Prostate gland (tissue), 2 donors: ENCODE results near the gene TSPOAP1. TPM values are rescaled to one million over a fixed set of nuclear protein-coding genes. Genes with fewer than 3 reads are reported as not detected.

Source experiments
- DNase-seq: peaks from one replicate; pipeline ENCODE4 v3.0.0-alpha.2; 2019; ENCODE audit warnings: low spot score
- H3K27ac ChIP-seq, 2 donors: fragments of 200-600 bp; sonication (generic); 2 replicates each; pipeline ENCODE4 v1.5.1; 2017 to 2019
- H3K27me3 ChIP-seq: fragments of 200-600 bp; sonication (generic); replicated peaks from 2 replicates; pipeline ENCODE4 v1.5.1; 2019; ENCODE audit not compliant: insufficient read depth
- H3K36me3 ChIP-seq, 2 donors: fragments of 200-600 bp; sonication (generic); 1 replicate in 1 of 2; 2 replicates in 1 of 2; pipeline versions ENCODE4 v1.5.1 to v1.8.1; 2017 to 2019
- H3K4me1 ChIP-seq: fragments of 200-600 bp; sonication (generic); replicated peaks from 2 replicates; pipeline ENCODE4 v1.5.1; 2019
- H3K4me3 ChIP-seq, 2 donors: fragments of 200-600 bp; sonication (generic); 2 replicates each; pipeline ENCODE4 v1.5.1; 2017 to 2019
- H3K9me3 ChIP-seq: fragments of 200-600 bp; sonication (generic); 2 replicates; pipeline ENCODE4 v1.5.1; 2017
- CTCF ChIP-seq, 4 experiments: fragments of 200-600 bp in 2 of 4; fragments of 450-650 bp in 2 of 4; sonication (generic) in 2 of 4; IDR thresholded peaks; 1 replicate in 3 of 4; 2 replicates in 1 of 4; pipeline ENCODE4 v1.5.1; 2016 to 2019; ENCODE audit warnings: antibody characterized with exemption in 4 of 4, mild to moderate bottlenecking in 2 of 4, moderate library complexity in 2 of 4
- POLR2A ChIP-seq: fragments of 450-650 bp; IDR thresholded peaks from one replicate; pipeline ENCODE4 v1.6.1; 2016; ENCODE audit warnings: antibody characterized with exemption, mild to moderate bottlenecking
- POLR2AphosphoS5 ChIP-seq: sonication (generic); formaldehyde crosslinking; IDR thresholded peaks from one replicate; pipeline ENCODE4 v1.6.1; 2017; ENCODE audit warnings: antibody characterized with exemption
- WGBS: methylation state at CpG from one replicate; pipeline ENCODE4 v1.1.5; 2018; 5-methylcytosine and 5-hydroxymethylcytosine counted together
- intact Hi-C: fragments of 100-400 bp; cut with DNase I; formaldehyde crosslinking; loops from one replicate; pipeline ENCODE4 v1.14.2; 2022
- total RNA-seq, 2 donors: library from RNA; depleted of rRNA; stranded (reverse); fragments of >200 nt; gene quantifications; one replicate each; pipeline ENCODE4 v1.1.0, GENCODE V29; 2016

The TSPOAP1 gene
- total RNA-seq, 2 donors from 2014 or later: 22.7 to 26.5 TPM

- H3K9me3 ChIP-seq: no peaks in the 10 kb centered on the region
- H3K27me3 ChIP-seq: no peaks in the 10 kb centered on the region
- intact Hi-C loops: no loop called here
- 84% methylated on average over 2 of the region's 2 CpGs for WGBS
- DNase-seq: no peak
- peaks cover 4% of the 10 kb centered on the region for H3K4me1 ChIP-seq
- H3K4me3 ChIP-seq: no peak overlapping the region
- no peaks in the 10 kb centered on the region for H3K36me3 ChIP-seq
- TF ChIP-seq POLR2A (no peak), CTCF (IDR thresholded peaks at IDR 0.05) (no peak), POLR2AphosphoS5 (no peak)
- H3K27ac ChIP-seq: no peak overlapping the region
Observed at GRCh38 chr17:58375811-58376210, 47.2 kb upstream of the TSPOAP1 start.

GRCh38 chr17:58375256-58375655, 46.7 kb upstream of the TSPOAP1 start:
- Histone ChIP-seq H3K36me3 (no peaks in the 10 kb centered on the region), H3K9me3 (no peaks in the 10 kb centered on the region), H3K27me3 (no peaks in the 10 kb centered on the region), H3K27ac (no peak overlapping the region), H3K4me1 (no peaks in the 10 kb centered on the region), H3K4me3 (no peak overlapping the region)
- intact Hi-C loops: no loop called here
- DNase-seq: no peak
- no peak for TF ChIP-seq POLR2A
- TF ChIP-seq CTCF (IDR thresholded peaks at IDR 0.05): no peak
- no peak for TF ChIP-seq POLR2AphosphoS5
- WGBS: 61% methylated on average over 5 of the region's 5 CpGs

GRCh38 chr17:58373923-58374322, 45.3 kb upstream of the TSPOAP1 start:
- no peak for DNase-seq
- TF ChIP-seq POLR2A: no peak
- TF ChIP-seq POLR2AphosphoS5: no peak
- no peak for TF ChIP-seq CTCF (IDR thresholded peaks at IDR 0.05)
- intact Hi-C loops: no loop called here
- Histone ChIP-seq H3K27me3 (no peaks in the 10 kb centered on the region), H3K36me3 (no peaks in the 10 kb centered on the region), H3K4me1 (no peaks in the 10 kb centered on the region), H3K27ac (no peak overlapping the region), H3K9me3 (no peaks in the 10 kb centered on the region), H3K4me3 (no peak overlapping the region)
- 98% methylated on average over 1 of the region's 1 CpG for WGBS

- H3K9me3 ChIP-seq: no peaks in the 10 kb centered on the region
- intact Hi-C loops: no loop called here
- no peaks in the 10 kb centered on the region for H3K27me3 ChIP-seq
- TF ChIP-seq POLR2AphosphoS5: no peak
- TF ChIP-seq CTCF (IDR thresholded peaks at IDR 0.05): no peak
- no peak for TF ChIP-seq POLR2A
- no peaks in the 10 kb centered on the region for H3K4me1 ChIP-seq
- no peaks in the 10 kb centered on the region for H3K36me3 ChIP-seq
- no peak overlapping the region for H3K4me3 ChIP-seq
- no peak overlapping the region for H3K27ac ChIP-seq
- 82% methylated on average over 5 of the region's 5 CpGs for WGBS
- DNase-seq: no peak
Observed at GRCh38 chr17:58373003-58373402, 44.4 kb upstream of the TSPOAP1 start.

- H3K27me3 ChIP-seq: no peaks in the 10 kb centered on the region
- WGBS: 78% methylated on average over 6 of the region's 6 CpGs
- H3K27ac ChIP-seq: no peak overlapping the region
- DNase-seq: no peak
- H3K4me1 ChIP-seq: no peaks in the 10 kb centered on the region
- intact Hi-C loops: no loop called here
- H3K9me3 ChIP-seq: no peaks in the 10 kb centered on the region
- H3K4me3 ChIP-seq: no peak overlapping the region
- no peaks in the 10 kb centered on the region for H3K36me3 ChIP-seq
- TF ChIP-seq POLR2A (no peak), CTCF (IDR thresholded peaks at IDR 0.05) (no peak), POLR2AphosphoS5 (no peak)
Observed at GRCh38 chr17:58371300-58371950, 42.8 kb upstream of the TSPOAP1 start.
